Esophagus squamous epithelium (tissue), 5 donors: ENCODE data around the gene ABLIM3. TPM values are rescaled to one million over a fixed set of nuclear protein-coding genes. Genes with fewer than 3 reads are reported as not detected.
A peak's percentile ranks its signal among the peaks of the same experiment; 100 is the strongest.

ENCODE experiments used
- DNase-seq: peaks from one replicate; lab custom pipeline; 2025; lab: John Stamatoyannopoulos, UW
- H3K27ac ChIP-seq, 4 donors: fragments of 200-600 bp; sonication (generic); one replicate each; pipeline ENCODE4 v1.5.1; 2016 to 2019; ENCODE audit warnings: mild to moderate bottlenecking in 1 of 4
- H3K27me3 ChIP-seq, 4 donors: fragments of 200-600 bp; sonication (generic); 1 replicate in 3 of 4; 2 replicates in 1 of 4; pipeline versions ENCODE4 v1.5.1 to v1.6.0; 2017 to 2021; ENCODE audit warnings: antibody characterized with exemption in 1 of 4
- H3K36me3 ChIP-seq, 3 donors: fragments of 200-600 bp; sonication (generic); one replicate each; pipeline ENCODE4 v1.5.1; 2016 to 2019
- H3K4me1 ChIP-seq, 3 donors: fragments of 200-600 bp; sonication (generic); one replicate each; pipeline ENCODE4 v1.5.1; 2017 to 2019
- H3K4me3 ChIP-seq, 4 donors: fragments of 200-600 bp; sonication (generic); 1 replicate in 3 of 4; 2 replicates in 1 of 4; pipeline ENCODE4 v1.5.1; 2016 to 2019; ENCODE audit warnings: mild to moderate bottlenecking in 2 of 4, moderate library complexity in 1 of 4
- H3K9me3 ChIP-seq, 3 donors: fragments of 200-600 bp; sonication (generic); one replicate each; pipeline ENCODE4 v1.5.1; 2016 to 2019
- POLR2A ChIP-seq, 4 donors: fragments of 450-650 bp; IDR thresholded peaks; one replicate each; pipeline ENCODE4 v1.6.1; 2017; ENCODE audit warnings: antibody characterized with exemption in 4 of 4, mild to moderate bottlenecking in 4 of 4, moderate library complexity in 3 of 4
- WGBS, 2 donors: methylation state at CpG; one replicate each; pipeline ENCODE4 v1.1.5; 2018; 5-methylcytosine and 5-hydroxymethylcytosine counted together
- intact Hi-C: fragments of 100-400 bp; cut with DNase I; formaldehyde crosslinking; loops from one replicate; pipeline ENCODE4 v1.15.0; 2022
- total RNA-seq, 4 donors: library from RNA; depleted of rRNA; stranded (reverse); fragments of >200 nt; gene quantifications; one replicate each; pipeline ENCODE4 v1.1.0, GENCODE V29; 2016
- TF ChIP-seq, protein P1 (sequence below), 6 experiments: fragments of 450-650 bp in 4 of 6; fragments of 200-600 bp in 2 of 6; sonication (generic) in 2 of 6; IDR thresholded peaks; one replicate each; pipeline ENCODE4 v1.5.1; 2016 to 2019; ENCODE audit warnings: antibody characterized with exemption in 6 of 6, mild to moderate bottlenecking in 4 of 6, moderate library complexity in 4 of 6
- donor health status: DM: yes; HTN: yes; CAD: no.

The ABLIM3 gene
- total RNA-seq, 4 donors from 2014 or later = 10.6 to 47.7 (median 27.1) TPM

DNA sequence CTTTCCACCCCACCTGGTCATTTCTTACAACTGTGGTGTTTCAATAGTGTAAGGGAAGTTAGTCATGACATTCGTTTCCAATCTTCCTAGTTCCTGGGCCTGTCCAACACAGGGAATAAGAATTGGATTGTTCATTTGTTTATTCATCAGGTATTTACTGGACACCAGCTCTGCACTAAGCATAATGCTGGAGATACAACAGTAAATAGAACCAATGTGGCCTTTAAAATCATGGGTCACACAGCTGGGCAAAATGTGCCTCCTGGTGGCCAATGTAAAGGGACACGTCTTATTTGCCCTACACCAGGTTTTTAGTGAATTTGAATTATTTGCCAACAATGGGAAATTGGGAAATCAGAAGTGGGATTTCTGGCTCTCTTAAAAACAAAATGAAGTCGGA lies 10.4 kb downstream of the ABLIM3 start:
- H3K36me3 ChIP-seq = no peaks in the 10 kb centered on the region
- intact Hi-C loops = no loop called here
- H3K27me3 ChIP-seq = no peaks in the 10 kb centered on the region
- H3K9me3 ChIP-seq = no peaks in the 10 kb centered on the region
- H3K4me1 ChIP-seq = peaks cover 0 to 27% (median 4%) of the 10 kb centered on the region in 3 donors
- no peak for TF ChIP-seq POLR2A (IDR thresholded peaks at IDR 0.05)
- TF ChIP-seq, protein P1, sequence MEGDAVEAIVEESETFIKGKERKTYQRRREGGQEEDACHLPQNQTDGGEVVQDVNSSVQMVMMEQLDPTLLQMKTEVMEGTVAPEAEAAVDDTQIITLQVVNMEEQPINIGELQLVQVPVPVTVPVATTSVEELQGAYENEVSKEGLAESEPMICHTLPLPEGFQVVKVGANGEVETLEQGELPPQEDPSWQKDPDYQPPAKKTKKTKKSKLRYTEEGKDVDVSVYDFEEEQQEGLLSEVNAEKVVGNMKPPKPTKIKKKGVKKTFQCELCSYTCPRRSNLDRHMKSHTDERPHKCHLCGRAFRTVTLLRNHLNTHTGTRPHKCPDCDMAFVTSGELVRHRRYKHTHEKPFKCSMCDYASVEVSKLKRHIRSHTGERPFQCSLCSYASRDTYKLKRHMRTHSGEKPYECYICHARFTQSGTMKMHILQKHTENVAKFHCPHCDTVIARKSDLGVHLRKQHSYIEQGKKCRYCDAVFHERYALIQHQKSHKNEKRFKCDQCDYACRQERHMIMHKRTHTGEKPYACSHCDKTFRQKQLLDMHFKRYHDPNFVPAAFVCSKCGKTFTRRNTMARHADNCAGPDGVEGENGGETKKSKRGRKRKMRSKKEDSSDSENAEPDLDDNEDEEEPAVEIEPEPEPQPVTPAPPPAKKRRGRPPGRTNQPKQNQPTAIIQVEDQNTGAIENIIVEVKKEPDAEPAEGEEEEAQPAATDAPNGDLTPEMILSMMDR (IDR thresholded peaks at IDR 0.05) = peak in 2 of 6 experiments; percentile 20 to 42
- no peak for DNase-seq
- no peak overlapping the region for H3K4me3 ChIP-seq
- 66 to 76% methylated on average over 3 of the region's 3 CpGs for WGBS, 2 donors
- H3K27ac ChIP-seq = peak overlapping the region in 3 of 4 donors; percentile 8 to 78 (median 46)

- WGBS, 2 donors = 65% methylated on average over 2 of the region's 2 CpGs; no CpG with 5 or more reads in 1 of the 2 donors
- no peaks in the 10 kb centered on the region for H3K27me3 ChIP-seq
- H3K27ac ChIP-seq = peak overlapping the region in 2 of 4 donors; percentile 46 to 78
- TF ChIP-seq, protein P1 (IDR thresholded peaks at IDR 0.05) = no peak
- TF ChIP-seq POLR2A (IDR thresholded peaks at IDR 0.05) = no peak
- no peaks in the 10 kb centered on the region for H3K9me3 ChIP-seq
- H3K4me1 ChIP-seq = peaks cover 0 to 27% (median 4%) of the 10 kb centered on the region in 3 donors
- DNase-seq = no peak
- H3K36me3 ChIP-seq = no peaks in the 10 kb centered on the region
- H3K4me3 ChIP-seq = no peak overlapping the region
- intact Hi-C loops = no loop called here
Measured at GRCh38 chr5:149152317-149152746, 11.0 kb downstream of the ABLIM3 start.

- intact Hi-C loops = no loop called here
- H3K27ac ChIP-seq = peak overlapping the region in 1 of 4 donors; percentile 46
- H3K27me3 ChIP-seq = no peaks in the 10 kb centered on the region
- peaks cover 0 to 27% (median 4%) of the 10 kb centered on the region in 3 donors for H3K4me1 ChIP-seq
- no peak for TF ChIP-seq POLR2A (IDR thresholded peaks at IDR 0.05)
- TF ChIP-seq, protein P1 (IDR thresholded peaks at IDR 0.05) = no peak
- no peak overlapping the region for H3K4me3 ChIP-seq
- H3K36me3 ChIP-seq = no peaks in the 10 kb centered on the region
- no peak for DNase-seq
- WGBS, 2 donors = 89 to 94% methylated on average over 4 of the region's 4 CpGs
- H3K9me3 ChIP-seq = no peaks in the 10 kb centered on the region
Measured at GRCh38 chr5:149153193-149153750, 12.0 kb downstream of the ABLIM3 start.

DNA sequence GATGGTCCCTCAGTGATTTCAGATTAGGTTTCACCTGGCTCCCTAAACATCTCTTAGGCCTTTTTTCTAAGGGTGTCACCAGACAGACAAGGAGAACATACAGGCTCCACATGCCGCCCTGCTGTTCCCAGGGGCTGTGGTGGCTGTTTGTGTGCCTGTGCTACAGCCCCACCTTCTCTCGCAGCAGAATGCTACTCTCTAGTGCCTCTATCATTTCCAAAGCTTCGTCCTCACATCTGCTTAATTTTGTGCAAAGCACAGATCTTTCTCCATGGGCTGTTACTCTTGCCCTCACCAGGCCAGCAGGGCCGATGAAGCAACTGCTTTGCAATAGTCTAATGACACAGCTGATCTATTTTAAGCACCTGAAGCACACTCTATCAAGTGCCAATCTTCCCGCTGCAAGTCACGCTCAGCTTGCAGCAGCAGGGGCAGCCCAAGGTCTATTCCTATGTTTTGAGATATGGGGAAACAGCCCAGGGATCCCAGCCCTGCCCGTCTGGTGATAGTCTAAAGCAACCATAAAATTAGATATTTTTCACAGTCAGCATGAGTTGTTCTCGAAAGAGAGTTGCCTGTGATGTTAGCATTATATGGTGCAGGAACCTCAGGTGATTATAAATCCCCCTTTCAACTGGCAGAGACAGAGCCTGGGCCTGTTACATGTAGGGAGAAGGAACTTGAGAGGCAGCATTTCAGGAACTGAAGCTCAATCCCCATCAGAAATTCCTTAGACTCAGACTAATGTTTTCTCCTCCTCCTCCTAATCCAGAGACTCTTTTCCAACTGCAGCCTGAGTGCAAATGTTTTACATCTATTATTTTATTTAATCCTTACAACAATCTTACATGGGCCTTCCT lies 12.7 kb downstream of the ABLIM3 start:
- WGBS, 2 donors = 72 to 89% methylated on average over 6 to 8 of the region's 8 CpGs
- Histone ChIP-seq H3K4me3 (no peak overlapping the region), H3K9me3 (no peaks in the 10 kb centered on the region), H3K27ac (peak overlapping the region in 1 of 4 donors; percentile 46), H3K4me1 (peaks cover 0 to 27% (median 4%) of the 10 kb centered on the region in 3 donors), H3K36me3 (no peaks in the 10 kb centered on the region), H3K27me3 (no peaks in the 10 kb centered on the region)
- no peak for DNase-seq
- intact Hi-C loops = no loop called here
- TF ChIP-seq POLR2A (IDR thresholded peaks at IDR 0.05) = no peak
- TF ChIP-seq, protein P1 (IDR thresholded peaks at IDR 0.05) = no peak

DNA sequence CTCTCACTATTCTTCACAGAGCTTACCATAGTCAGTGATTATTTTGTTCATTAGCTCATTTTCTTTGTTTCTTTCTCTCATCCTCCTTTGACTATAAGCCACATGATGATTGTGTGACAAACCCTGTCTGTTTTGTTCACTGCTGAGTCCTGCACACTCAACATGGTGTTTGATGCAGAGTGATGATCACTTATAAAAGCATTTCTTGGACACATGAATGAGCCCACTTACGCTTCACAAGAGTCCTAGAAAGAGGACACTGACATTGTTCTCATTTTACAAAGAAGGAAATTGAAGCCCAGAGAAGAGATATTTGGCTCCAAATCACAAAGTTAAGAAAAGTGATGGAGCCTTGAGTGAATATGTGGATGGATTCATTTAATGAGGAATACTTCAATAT lies 13.4 kb downstream of the ABLIM3 start:
- no peaks in the 10 kb centered on the region for H3K36me3 ChIP-seq
- no peak overlapping the region for H3K4me3 ChIP-seq
- intact Hi-C loops = no loop called here
- TF ChIP-seq, protein P1 (IDR thresholded peaks at IDR 0.05) = no peak
- no peak for TF ChIP-seq POLR2A (IDR thresholded peaks at IDR 0.05)
- 83 to 92% methylated on average over 1 of the region's 1 CpG for WGBS, 2 donors
- peak overlapping the region in 1 of 4 donors; percentile 46 for H3K27ac ChIP-seq
- no peak for DNase-seq
- H3K27me3 ChIP-seq = no peaks in the 10 kb centered on the region
- H3K9me3 ChIP-seq = no peaks in the 10 kb centered on the region
- peaks cover 0 to 26% (median 4%) of the 10 kb centered on the region in 3 donors for H3K4me1 ChIP-seq
